Panc1 (cell line): ENCODE measurements around the gene PALM2AKAP2. TPM values are rescaled to one million over a fixed set of nuclear protein-coding genes. Genes with fewer than 3 reads are reported as not detected.

Experiments
- ATAC-seq: fragments of 200-7000 bp; cut with Tn5 transposase; 2 replicates; pipeline ENCODE4 v1.9.1; 2020; ENCODE audit warnings: mild to moderate bottlenecking, moderate library complexity
- BruUV-seq: library from RNA; stranded (reverse); fragments of 400-500 nt; replicated peaks from 2 replicates; lab custom pipeline; 2021; lab: Mats Ljungman, UMichigan
- CTCF ChIA-PET: fragments of 300-600 bp; sonication (Branson Sonifier 250); formaldehyde crosslinking; loops from one replicate; lab custom pipeline; 2022; ENCODE audit warnings: antibody characterized with exemption; lab: Charles Lee
- POLR2A ChIA-PET: fragments of 300-600 bp; sonication (Branson Sonifier 250); formaldehyde crosslinking; loops from one replicate; lab custom pipeline; 2022; ENCODE audit warnings: antibody characterized with exemption; lab: Charles Lee
- DNase-seq: peaks from one replicate; pipeline ENCODE4 v3.0.0-alpha.2; 2010; ENCODE audit warnings: low read depth, low spot score
- H3K27ac ChIP-seq: 2 replicates; pipeline ENCODE4 v1.5.1; 2011; ENCODE audit warnings: mild to moderate bottlenecking, low read length, inconsistent platforms
- H3K27me3 ChIP-seq: fragments of 200-500 bp; sonication (Bioruptor generic); 2 replicates; pipeline ENCODE4 v1.6.0; 2014; ENCODE audit warnings: low read length, inconsistent platforms; ENCODE audit not compliant: control insufficient read depth, insufficient read depth
- H3K36me3 ChIP-seq: fragments of 200-500 bp; sonication (Bioruptor generic); 2 replicates; pipeline ENCODE4 v1.5.1; 2014; ENCODE audit warnings: inconsistent platforms, mild to moderate bottlenecking, low read length, moderate library complexity; ENCODE audit not compliant: control insufficient read depth, insufficient read depth
- H3K4me1 ChIP-seq: 2 replicates; pipeline ENCODE4 v1.5.1; 2011; ENCODE audit warnings: inconsistent platforms, mild to moderate bottlenecking, low read length, moderate library complexity; ENCODE audit not compliant: control insufficient read depth, insufficient read depth
- H3K4me3 ChIP-seq, 2 experiments: 2 replicates each; pipeline ENCODE4 v1.5.1; 2011 to 2012; ENCODE audit warnings: low read depth in 2 of 2, low read length in 2 of 2, mild to moderate bottlenecking in 2 of 2, inconsistent platforms in 1 of 2, moderate library complexity in 1 of 2
- H3K9me3 ChIP-seq: fragments of 200-500 bp; sonication (Bioruptor generic); 2 replicates; pipeline ENCODE4 v1.5.1; 2014; ENCODE audit warnings: low read depth, mild to moderate bottlenecking, inconsistent platforms, low read length, moderate library complexity; ENCODE audit not compliant: control insufficient read depth, insufficient read depth
- POLR2AphosphoS5 ChIP-seq: IDR thresholded peaks from 2 replicates; pipeline ENCODE4 v1.6.1; 2012; ENCODE audit warnings: mild to moderate bottlenecking, low read depth, low read length, moderate library complexity
- SIN3A ChIP-seq: IDR thresholded peaks from 2 replicates; pipeline ENCODE4 v1.6.1; 2012; ENCODE audit warnings: low read depth, mild to moderate bottlenecking, low read length, moderate library complexity, borderline replicate concordance; ENCODE audit not compliant: insufficient read depth
- TCF7L2 ChIP-seq: IDR thresholded peaks from 2 replicates; pipeline ENCODE4 v1.6.1; 2011; ENCODE audit warnings: mild to moderate bottlenecking, low read depth, low read length, inconsistent platforms
- in situ Hi-C: cut with HindIII; loops from 2 replicates; pipeline ENCODE4 v1.10.0; 2016; ENCODE audit warnings: low sequenced_read_pairs, low pct_unique_long_range_greater_than_20kb
- intact Hi-C: fragments of 100-400 bp; cut with micrococcal nuclease; formaldehyde crosslinking; loops from one replicate; pipeline ENCODE4 v1.10.0; 2022; ENCODE audit not compliant: unreplicated experiment
- total RNA-seq: library from RNA; stranded (reverse); gene quantifications from one replicate; pipeline ENCODE4 v1.2.1, GENCODE V29; 2021; ENCODE audit not compliant: unreplicated experiment
- TF ChIP-seq, protein P1 (sequence below), 2 experiments: IDR thresholded peaks; 2 replicates each; pipeline ENCODE4 v1.6.1; 2011 to 2012; ENCODE audit warnings: low read depth in 2 of 2, control low read depth in 1 of 2, low read length in 1 of 2, mild to moderate bottlenecking in 1 of 2, moderate library complexity in 1 of 2; ENCODE audit not compliant: insufficient read depth in 1 of 2
- TF ChIP-seq, protein P2 (sequence below): fragments of 450-650 bp; IDR thresholded peaks from 2 replicates; pipeline ENCODE4 v1.5.1; 2017; ENCODE audit warnings: mild to moderate bottlenecking

Gene PALM2AKAP2
- total RNA-seq, 1 experiment from 2014 or later: 0.44 TPM

DNA sequence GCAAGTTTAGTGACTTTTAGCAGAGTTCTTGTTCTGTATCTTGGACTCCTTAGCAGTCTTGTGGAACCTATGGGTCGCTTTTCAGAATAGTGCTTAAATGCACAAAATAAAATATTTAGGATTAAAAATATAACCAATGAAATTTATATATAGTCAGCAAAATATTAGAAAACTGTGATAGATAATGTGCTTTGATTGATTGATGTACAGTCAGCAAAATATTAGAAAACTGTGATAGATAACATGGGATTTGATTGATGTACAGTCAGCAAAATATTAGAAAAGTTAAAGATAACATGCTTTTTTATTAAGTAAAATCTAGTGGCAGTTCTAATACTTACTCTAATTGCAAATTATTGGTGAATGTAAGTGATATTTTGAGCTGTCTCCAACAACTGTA, 16.1 kb downstream of the PALM2AKAP2 start:
- Histone ChIP-seq H3K4me3 (no peak overlapping the region), H3K9me3 (no peaks in the 10 kb centered on the region), H3K4me1 (no peaks in the 10 kb centered on the region), H3K36me3 (no peaks in the 10 kb centered on the region), H3K27me3 (no peaks in the 10 kb centered on the region), H3K27ac (no peak overlapping the region)
- ChIA-PET POLR2A (no interaction called here), CTCF (no interaction called here)
- no peak for DNase-seq
- intact Hi-C loops (no loop called here), in situ Hi-C loops (no loop called here)
- ATAC-seq: no peak
- no TSS peak for BruUV-seq
- TF ChIP-seq TCF7L2 (no peak), POLR2AphosphoS5 (no peak), SIN3A (no peak)
- TF ChIP-seq, protein P1, sequence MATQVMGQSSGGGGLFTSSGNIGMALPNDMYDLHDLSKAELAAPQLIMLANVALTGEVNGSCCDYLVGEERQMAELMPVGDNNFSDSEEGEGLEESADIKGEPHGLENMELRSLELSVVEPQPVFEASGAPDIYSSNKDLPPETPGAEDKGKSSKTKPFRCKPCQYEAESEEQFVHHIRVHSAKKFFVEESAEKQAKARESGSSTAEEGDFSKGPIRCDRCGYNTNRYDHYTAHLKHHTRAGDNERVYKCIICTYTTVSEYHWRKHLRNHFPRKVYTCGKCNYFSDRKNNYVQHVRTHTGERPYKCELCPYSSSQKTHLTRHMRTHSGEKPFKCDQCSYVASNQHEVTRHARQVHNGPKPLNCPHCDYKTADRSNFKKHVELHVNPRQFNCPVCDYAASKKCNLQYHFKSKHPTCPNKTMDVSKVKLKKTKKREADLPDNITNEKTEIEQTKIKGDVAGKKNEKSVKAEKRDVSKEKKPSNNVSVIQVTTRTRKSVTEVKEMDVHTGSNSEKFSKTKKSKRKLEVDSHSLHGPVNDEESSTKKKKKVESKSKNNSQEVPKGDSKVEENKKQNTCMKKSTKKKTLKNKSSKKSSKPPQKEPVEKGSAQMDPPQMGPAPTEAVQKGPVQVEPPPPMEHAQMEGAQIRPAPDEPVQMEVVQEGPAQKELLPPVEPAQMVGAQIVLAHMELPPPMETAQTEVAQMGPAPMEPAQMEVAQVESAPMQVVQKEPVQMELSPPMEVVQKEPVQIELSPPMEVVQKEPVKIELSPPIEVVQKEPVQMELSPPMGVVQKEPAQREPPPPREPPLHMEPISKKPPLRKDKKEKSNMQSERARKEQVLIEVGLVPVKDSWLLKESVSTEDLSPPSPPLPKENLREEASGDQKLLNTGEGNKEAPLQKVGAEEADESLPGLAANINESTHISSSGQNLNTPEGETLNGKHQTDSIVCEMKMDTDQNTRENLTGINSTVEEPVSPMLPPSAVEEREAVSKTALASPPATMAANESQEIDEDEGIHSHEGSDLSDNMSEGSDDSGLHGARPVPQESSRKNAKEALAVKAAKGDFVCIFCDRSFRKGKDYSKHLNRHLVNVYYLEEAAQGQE (IDR thresholded peaks at IDR 0.05; ENCODE audit: insufficient read depth in 1 of 2, low read depth in 2 of 2, low read length in 1 of 2): no peak
- TF ChIP-seq, protein P2, sequence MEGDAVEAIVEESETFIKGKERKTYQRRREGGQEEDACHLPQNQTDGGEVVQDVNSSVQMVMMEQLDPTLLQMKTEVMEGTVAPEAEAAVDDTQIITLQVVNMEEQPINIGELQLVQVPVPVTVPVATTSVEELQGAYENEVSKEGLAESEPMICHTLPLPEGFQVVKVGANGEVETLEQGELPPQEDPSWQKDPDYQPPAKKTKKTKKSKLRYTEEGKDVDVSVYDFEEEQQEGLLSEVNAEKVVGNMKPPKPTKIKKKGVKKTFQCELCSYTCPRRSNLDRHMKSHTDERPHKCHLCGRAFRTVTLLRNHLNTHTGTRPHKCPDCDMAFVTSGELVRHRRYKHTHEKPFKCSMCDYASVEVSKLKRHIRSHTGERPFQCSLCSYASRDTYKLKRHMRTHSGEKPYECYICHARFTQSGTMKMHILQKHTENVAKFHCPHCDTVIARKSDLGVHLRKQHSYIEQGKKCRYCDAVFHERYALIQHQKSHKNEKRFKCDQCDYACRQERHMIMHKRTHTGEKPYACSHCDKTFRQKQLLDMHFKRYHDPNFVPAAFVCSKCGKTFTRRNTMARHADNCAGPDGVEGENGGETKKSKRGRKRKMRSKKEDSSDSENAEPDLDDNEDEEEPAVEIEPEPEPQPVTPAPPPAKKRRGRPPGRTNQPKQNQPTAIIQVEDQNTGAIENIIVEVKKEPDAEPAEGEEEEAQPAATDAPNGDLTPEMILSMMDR: no peak

DNA sequence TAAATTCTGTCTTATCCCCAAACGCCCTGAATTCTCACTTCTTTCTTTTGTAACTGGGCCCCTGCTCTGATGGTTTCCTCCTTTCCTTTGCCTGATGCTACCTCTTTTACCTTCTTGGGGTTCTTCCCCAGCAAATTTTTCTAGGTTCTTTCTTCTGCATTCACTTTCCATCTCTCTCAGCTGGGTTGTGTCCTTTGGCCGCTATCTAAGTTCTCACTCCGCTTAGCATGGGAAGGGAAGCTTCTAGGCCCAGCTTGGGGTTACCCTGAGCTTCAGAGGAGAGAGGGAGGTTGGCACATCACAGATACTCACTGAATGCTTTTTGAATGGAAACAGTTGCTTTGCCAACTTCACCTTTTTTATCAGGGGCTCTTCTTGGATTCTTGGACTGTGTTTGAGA, 17.0 kb downstream of the PALM2AKAP2 start:
- no TSS peak for BruUV-seq
- Histone ChIP-seq H3K9me3 (no peaks in the 10 kb centered on the region), H3K4me3 (no peak overlapping the region), H3K27me3 (no peaks in the 10 kb centered on the region), H3K4me1 (no peaks in the 10 kb centered on the region), H3K27ac (no peak overlapping the region), H3K36me3 (no peaks in the 10 kb centered on the region)
- ChIA-PET POLR2A (no interaction called here), CTCF (no interaction called here)
- intact Hi-C loops: no loop called here
- no peak for DNase-seq
- in situ Hi-C loops: no loop called here
- ATAC-seq: no peak
- TF ChIP-seq POLR2AphosphoS5 (no peak), TCF7L2 (no peak), SIN3A (no peak)
- TF ChIP-seq, protein P1 (IDR thresholded peaks at IDR 0.05; ENCODE audit: insufficient read depth in 1 of 2, low read depth in 2 of 2, low read length in 1 of 2): no peak
- TF ChIP-seq, protein P2: no peak
